Ovary (tissue), 9 donors: ENCODE results near the gene LAMB4. TPM values are rescaled to one million over a fixed set of nuclear protein-coding genes. Genes with fewer than 3 reads are reported as not detected.

Experiments used
- DNase-seq, 5 donors: peaks; one replicate each; pipeline ENCODE4 v3.0.0-alpha.2; 2019 to 2020
- H3K27ac ChIP-seq, 2 donors: fragments of 200-600 bp; one replicate each; pipeline versions ENCODE4 v1.5.1 to v1.8.0; 2019 to 2022
- H3K27me3 ChIP-seq: fragments of 200-600 bp; one replicate; pipeline ENCODE4 v1.8.0; 2022
- H3K36me3 ChIP-seq: fragments of 200-600 bp; sonication (generic); one replicate; pipeline ENCODE4 v1.5.1; 2019
- H3K4me1 ChIP-seq: one replicate; pipeline ENCODE4 v1.8.1; 2013; ENCODE audit warnings: mild to moderate bottlenecking, moderate library complexity; ENCODE audit not compliant: insufficient read depth
- H3K4me3 ChIP-seq: fragments of 200-600 bp; sonication (generic); one replicate; pipeline ENCODE4 v1.5.1; 2017
- H3K9me3 ChIP-seq, 2 donors: fragments of 200-600 bp in 1 of 2; sonication (generic) in 1 of 2; one replicate each; pipeline versions ENCODE4 v1.5.1 to v1.8.1; 2013 to 2019; ENCODE audit warnings: mild to moderate bottlenecking in 1 of 2, moderate library complexity in 1 of 2
- CTCF ChIP-seq, 3 donors: fragments of 450-650 bp in 2 of 3; fragments of 200-600 bp in 1 of 3; IDR thresholded peaks; one replicate each; pipeline versions ENCODE4 v1.5.1 to v1.8.0; 2016 to 2022; ENCODE audit warnings: antibody characterized with exemption in 3 of 3, mild to moderate bottlenecking in 1 of 3
- EP300 ChIP-seq: sonication (generic); formaldehyde crosslinking; IDR thresholded peaks from one replicate; pipeline ENCODE4 v1.6.1; 2017; ENCODE audit warnings: antibody characterized with exemption
- POLR2A ChIP-seq: fragments of 450-650 bp; IDR thresholded peaks from one replicate; pipeline ENCODE4 v1.6.1; 2017; ENCODE audit warnings: antibody characterized with exemption, mild to moderate bottlenecking, moderate library complexity
- WGBS, 3 donors: extraction: QIAGEN DNeasy Blood & Tissue Kit in 1 of 3; methylation state at CpG; one replicate each; pipeline versions ENCODE4 v1.1.5 to v1.1.7; 2013 to 2017; 5-methylcytosine and 5-hydroxymethylcytosine counted together
- intact Hi-C, 4 donors: fragments of 100-400 bp; cut with DNase I; formaldehyde crosslinking; loops; one replicate each; pipeline versions ENCODE4 v1.11.0 to v1.15.1; 2022 to 2023
- polyA plus RNA-seq, 2 donors: library from polyadenylated mRNA; stranded (reverse); fragments of 200-250 nt in 1 of 2; fragments of 350-450 nt in 1 of 2; fragmentation: Illumina TruSeq in 1 of 2; extraction: RNeasy Lipid Tissue Mini Kit (QIAGEN cat#74804) in 1 of 2; gene quantifications; one replicate each; pipeline ENCODE4 v1.2.3, GENCODE V29; 2013 to 2014
- total RNA-seq, 7 donors: library from RNA; depleted of rRNA in 2 of 7; stranded (reverse); fragments of >200 nt in 2 of 7; fragmentation: NEBNext Ultra II Directional in 3 of 7; extraction: Animal tissue kit (Norgen Biotek cat#: 25700) in 3 of 7; gene quantifications; one replicate each; pipeline versions ENCODE4 v1.1.0 to v1.2.4, GENCODE V29; 2016 to 2023
- donor health status: DM: no; HTN: no; CAD: no; lungs with moderate emphysema.
- donor health status: DM: no; HTN: no; CAD: no.
- donor health status: Bipolar disorder and iron deficiency.
- donor health status: DM: yes; HTN: yes; CAD: no.
- donor health status: DM: no; HTN: no; CAD: no.
- donor health status: DM: yes; HTN: yes; CAD: no.

The LAMB4 gene
- total and polyA plus RNA-seq, 9 donors, result 0.10 to 0.17 TPM; not detected in 7

GRCh38 chr7:108103558-108104298 lies 26.4 kb downstream of the LAMB4 start:
- DNase-seq, result no peak
- Histone ChIP-seq H3K36me3 (no peaks in the 10 kb centered on the region), H3K27me3 (no peaks in the 10 kb centered on the region), H3K9me3 (no peaks in the 10 kb centered on the region), H3K27ac (no peak overlapping the region), H3K4me3 (no peak overlapping the region), H3K4me1 (no peaks in the 10 kb centered on the region)
- TF ChIP-seq EP300, result no peak
- no peak for TF ChIP-seq POLR2A
- no peak for TF ChIP-seq CTCF (IDR thresholded peaks at IDR 0.05)
- intact Hi-C loops, result no loop called here
- 55 to 75% (median 62%) methylated on average over 5 of the region's 5 CpGs for WGBS, 3 donors

- no peak for TF ChIP-seq POLR2A
- TF ChIP-seq EP300, result no peak
- TF ChIP-seq CTCF (IDR thresholded peaks at IDR 0.05), result no peak
- Histone ChIP-seq H3K9me3 (no peaks in the 10 kb centered on the region), H3K27me3 (no peaks in the 10 kb centered on the region), H3K36me3 (no peaks in the 10 kb centered on the region), H3K4me3 (no peak overlapping the region), H3K4me1 (no peaks in the 10 kb centered on the region), H3K27ac (no peak overlapping the region)
- no peak for DNase-seq
- intact Hi-C loops, result no loop called here
- 91 to 94% (median 94%) methylated on average over 20 of the region's 20 CpGs for WGBS, 3 donors
Measured at GRCh38 chr7:108102671-108103312, 27.4 kb downstream of the LAMB4 start.

- Histone ChIP-seq H3K36me3 (no peaks in the 10 kb centered on the region), H3K27me3 (no peaks in the 10 kb centered on the region), H3K27ac (no peak overlapping the region), H3K4me3 (no peak overlapping the region), H3K4me1 (no peaks in the 10 kb centered on the region), H3K9me3 (no peaks in the 10 kb centered on the region)
- no peak for DNase-seq
- intact Hi-C loops, result no loop called here
- no peak for TF ChIP-seq CTCF (IDR thresholded peaks at IDR 0.05)
- no peak for TF ChIP-seq POLR2A
- TF ChIP-seq EP300, result no peak
- 94 to 98% (median 97%) methylated on average over 3 of the region's 3 CpGs for WGBS, 3 donors
Measured at GRCh38 chr7:108101759-108102158, 28.4 kb downstream of the LAMB4 start.

GRCh38 chr7:108099713-108100112 lies 30.4 kb downstream of the LAMB4 start:
- intact Hi-C loops, result no loop called here
- Histone ChIP-seq H3K27me3 (no peaks in the 10 kb centered on the region), H3K4me3 (no peak overlapping the region), H3K36me3 (no peaks in the 10 kb centered on the region), H3K27ac (no peak overlapping the region), H3K4me1 (peaks cover 3% of the 10 kb centered on the region), H3K9me3 (no peaks in the 10 kb centered on the region)
- WGBS, 3 donors, result 63 to 86% (median 66%) methylated on average over 1 of the region's 1 CpG
- DNase-seq, result no peak
- no peak for TF ChIP-seq POLR2A
- TF ChIP-seq CTCF (IDR thresholded peaks at IDR 0.05), result no peak
- no peak for TF ChIP-seq EP300
